HG03558 (cell line): Measurements from ENCODE around the gene LRRC7.
"Not testable (repeated sequence)": the region's sequence is repeated elsewhere in the genome, so short reads cannot be mapped to it uniquely, and the experiment has no call there.

Experiments used
- ATAC-seq: cut with Tn5 transposase; IDR thresholded peaks from one replicate; pipeline ENCODE4 v1.9.1; 2021; ENCODE audit warnings: moderate number of reproducible peaks; ENCODE audit not compliant: unreplicated experiment; ENCODE audit errors: extremely low read depth

The LRRC7 gene

DNA sequence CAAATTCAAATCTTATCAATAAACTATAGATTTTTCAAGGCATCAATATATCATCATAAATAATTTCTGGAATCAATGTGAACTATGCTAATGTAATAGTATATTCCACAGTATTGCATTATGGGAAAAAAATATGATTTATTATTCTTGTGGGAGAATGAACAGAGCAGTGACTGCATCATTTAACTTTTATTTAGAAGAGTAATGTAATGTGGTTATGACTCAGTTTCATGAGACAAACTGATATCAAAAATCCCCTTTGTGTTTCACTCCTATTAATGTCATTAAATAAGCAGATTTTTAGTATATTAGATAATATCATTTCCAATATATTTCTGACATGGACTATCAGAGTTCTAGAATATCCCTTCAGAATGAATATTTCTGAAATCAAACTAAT, 450.0 kb downstream of the LRRC7 start:
- ATAC-seq, result no peak

- no peak for ATAC-seq
These were observed 456.6 kb downstream of the LRRC7 start for GRCh38 chr1:70024272-70024671.

- ATAC-seq, result no peak
These were observed 457.3 kb downstream of the LRRC7 start for GRCh38 chr1:70025052-70025451.

GRCh38 chr1:70025846-70026245, 458.1 kb downstream of the LRRC7 start:
- no peak for ATAC-seq

DNA sequence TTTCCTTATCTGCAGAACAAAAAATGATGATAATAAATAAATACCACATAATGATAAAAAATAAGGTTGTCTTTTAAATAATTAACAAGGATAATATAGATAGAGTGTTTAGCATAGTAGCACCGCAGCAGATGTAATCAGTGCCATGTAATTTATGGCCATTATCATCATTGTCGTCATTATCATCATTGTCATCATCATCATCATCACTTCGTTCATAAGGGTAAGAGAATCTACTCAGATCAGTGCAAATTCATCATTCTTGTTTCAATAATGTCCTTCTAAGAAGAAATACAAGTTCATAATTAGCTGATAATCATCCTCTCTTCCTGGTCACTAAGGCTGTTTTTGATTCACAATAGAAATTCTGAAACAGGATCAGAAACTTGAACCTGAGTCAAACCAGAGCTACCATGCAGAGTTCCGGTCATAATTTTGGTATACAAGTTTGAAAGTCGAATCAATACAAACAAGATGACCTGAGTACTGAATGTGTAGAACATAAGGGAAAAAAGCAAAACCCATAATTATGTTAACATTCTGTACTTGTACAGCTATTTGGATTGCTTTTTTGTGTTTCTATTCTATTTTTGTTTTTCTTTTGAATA, 465.6 kb downstream of the LRRC7 start:
- ATAC-seq, result peak; percentile 62

GRCh38 chr1:70033936-70034335, 466.2 kb downstream of the LRRC7 start:
- ATAC-seq, result no peak

DNA sequence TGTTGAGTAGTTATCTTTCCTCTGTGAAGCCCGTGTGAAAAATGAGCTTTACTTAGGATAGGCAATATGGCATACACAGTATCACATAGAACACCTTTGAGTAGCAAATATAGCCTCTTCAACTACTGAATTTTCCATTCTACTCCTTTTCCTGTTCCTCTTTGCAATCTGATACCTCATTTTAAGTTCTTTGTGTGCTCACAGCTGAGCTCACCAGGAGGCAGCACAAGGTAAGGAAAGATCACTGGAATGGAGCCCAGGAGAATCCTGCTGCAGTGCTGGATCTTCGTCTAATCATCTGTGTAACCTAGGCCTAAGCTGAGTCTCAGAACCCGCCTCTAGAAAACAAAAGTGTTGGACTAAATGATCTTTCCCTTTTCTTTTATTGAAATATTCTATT, 466.7 kb downstream of the LRRC7 start:
- ATAC-seq, result no peak

- no peak for ATAC-seq
These were observed 470.3 kb downstream of the LRRC7 start for GRCh38 chr1:70038025-70038424.

- ATAC-seq, result no peak
These were observed 471.8 kb downstream of the LRRC7 start for GRCh38 chr1:70039485-70039884.

DNA sequence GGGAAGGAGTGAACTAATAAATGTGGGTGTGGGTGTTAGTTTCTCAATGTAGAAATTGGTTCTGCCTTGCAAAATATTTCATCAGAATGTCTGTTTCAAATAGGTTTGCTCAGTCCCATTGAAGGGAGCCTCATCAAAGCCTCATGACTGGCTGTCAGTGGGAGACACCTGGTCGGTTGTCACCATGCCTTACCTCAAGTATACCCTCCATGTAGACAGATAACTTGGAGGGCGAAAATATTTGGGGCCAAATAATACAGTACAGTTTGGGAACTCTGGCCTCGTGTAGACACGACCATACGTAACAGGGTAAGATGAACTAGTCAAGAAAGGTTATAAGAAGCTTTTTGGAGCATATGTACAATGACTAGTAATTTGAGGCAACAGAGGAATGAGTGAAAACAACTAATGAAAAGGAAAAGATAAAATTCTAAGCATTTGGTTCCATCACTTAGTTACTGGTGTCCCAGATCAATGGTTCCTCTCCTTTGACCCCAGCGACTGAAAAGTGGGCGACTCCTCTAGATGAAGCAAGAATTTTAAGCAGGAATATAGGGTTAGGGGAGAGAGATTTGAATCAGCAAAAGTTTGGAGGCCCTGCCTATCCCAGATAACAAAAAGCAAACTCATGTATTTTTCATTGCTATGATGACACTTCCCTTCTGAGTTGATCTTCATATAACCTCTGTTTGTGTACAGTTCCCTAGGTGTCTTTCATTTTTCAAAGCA, 473.8 kb downstream of the LRRC7 start:
- no peak for ATAC-seq

- no peak for ATAC-seq
These were observed 474.5 kb downstream of the LRRC7 start for GRCh38 chr1:70042090-70042731.

DNA sequence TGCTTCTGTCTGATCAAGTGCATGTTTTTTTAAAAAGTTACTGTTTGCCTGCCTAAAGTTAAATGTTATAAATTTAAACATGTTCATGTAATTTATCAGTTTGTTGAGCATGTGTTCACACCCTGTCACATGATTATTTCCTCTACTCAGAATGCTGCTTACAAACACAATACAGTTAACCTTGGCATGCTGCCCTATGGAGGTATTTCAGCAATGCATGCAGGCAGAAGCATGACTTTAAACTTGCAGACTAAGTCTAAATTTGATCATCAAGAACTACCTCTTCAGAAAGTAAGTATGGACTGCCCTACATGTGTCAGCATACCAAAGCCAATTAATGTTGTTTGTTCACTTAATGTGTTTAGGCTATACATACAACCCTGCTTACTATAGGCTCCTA, 476.1 kb downstream of the LRRC7 start:
- ATAC-seq, result no peak

- ATAC-seq, result no peak
These were observed 477.1 kb downstream of the LRRC7 start for GRCh38 chr1:70044832-70045231.

DNA sequence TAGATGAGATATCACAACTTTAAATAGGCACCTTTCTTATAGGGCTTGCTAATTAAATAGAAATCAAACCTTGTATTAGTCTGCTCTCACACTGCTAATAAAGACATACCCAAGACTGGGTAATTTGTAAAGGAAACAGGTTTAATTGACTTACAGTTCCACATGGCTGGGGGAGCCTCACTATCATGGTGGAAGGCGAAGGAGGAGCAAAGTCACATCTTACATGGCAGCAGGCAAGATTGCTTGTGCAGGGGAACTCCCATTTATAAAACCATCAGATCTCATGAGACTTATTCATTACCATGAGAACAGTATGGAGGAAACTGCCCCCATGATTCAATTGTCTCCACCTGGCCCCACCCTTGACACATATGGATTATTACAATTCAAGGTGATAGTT, 477.9 kb downstream of the LRRC7 start:
- ATAC-seq, result not testable (repeated sequence)

DNA sequence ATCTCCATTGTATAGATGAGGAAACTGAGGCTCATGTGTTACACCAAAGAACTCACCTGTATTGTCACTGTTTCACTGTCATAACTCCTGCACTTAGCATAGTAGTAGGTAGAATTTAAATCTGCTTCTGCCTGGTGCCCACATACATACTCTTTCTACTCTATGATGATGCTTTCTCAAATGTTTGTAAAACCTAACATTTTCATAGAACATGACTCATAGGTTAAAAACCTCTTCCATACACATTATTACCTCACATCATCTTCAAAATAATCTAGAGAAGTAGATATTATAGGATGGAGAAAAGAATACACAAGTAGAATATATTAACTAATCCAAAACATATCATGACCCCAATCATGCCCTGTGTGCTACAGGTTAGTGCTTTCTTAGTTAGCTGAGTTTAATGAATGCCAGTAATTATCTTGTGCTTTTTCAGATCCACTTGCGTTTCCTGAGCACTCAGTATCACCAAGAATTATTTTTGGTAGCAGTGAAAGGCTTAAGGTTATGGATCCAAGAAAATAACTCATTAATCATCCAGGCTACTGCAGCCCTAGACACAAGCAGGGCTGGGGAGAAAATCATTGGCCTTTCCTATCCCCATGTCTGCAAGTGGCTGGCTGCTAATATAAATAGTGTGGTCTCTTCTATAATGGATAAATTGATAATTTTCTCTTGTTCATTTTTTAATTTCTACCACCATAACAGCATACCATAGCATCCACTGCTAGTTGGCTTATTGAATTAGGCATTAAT, 480.8 kb downstream of the LRRC7 start:
- ATAC-seq, result no peak

DNA sequence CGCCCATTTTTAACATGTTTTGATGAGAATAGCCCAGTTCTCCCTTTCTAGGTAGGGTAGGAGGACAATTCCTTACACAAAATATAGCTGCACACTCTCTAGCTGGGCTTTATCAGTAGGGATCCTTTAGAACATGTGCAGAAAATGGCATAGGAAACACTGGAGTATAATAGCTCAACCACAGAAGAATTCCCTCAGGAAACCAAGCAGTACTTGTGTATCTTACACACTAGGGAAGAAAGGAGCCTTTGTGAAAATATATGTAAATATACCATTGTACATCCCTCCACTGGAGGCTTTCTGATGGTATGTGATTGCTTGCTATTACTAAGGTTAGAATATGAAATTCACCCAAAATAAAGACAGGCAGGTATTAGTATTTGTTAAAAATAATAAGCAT, 484.2 kb downstream of the LRRC7 start:
- no peak for ATAC-seq

DNA sequence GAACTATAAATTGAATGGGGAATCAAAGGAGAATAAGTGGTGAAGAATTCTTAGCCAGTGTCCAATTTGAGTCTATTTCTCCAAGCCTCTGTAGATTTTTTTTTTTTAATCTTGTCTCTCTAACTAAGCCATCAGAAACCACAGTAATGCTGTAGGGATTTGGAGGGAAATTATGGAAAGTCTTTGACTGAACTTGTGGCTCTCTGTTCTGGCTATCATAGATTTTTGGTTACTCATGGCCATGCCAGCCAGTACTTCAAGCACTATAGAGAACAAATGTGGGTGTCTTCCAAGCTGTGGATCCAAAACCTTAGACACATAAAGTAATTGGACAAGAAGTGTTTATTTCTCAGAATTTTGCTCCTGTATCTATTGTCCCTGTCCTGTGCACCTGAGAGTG, 489.8 kb downstream of the LRRC7 start:
- ATAC-seq, result no peak

- no peak for ATAC-seq
These were observed 493.5 kb downstream of the LRRC7 start for GRCh38 chr1:70061231-70061630.

DNA sequence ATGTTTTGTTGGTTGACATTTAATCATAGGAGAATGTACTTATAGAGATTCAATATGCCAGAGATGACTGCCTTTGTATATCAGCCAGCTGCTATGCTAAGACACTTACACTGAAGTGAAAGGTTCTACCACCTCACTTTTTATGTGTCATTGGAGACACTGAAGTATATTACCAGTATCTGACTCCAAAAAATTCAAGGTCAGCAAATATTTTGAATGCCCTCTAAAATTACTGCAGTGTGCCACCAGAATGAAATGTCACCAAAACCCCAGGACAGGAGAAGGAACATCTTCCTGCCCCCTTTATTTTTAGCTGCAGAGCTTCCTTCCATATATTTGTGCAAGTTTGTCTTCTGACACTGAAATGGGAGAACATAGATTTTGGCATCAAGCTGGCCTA, 496.1 kb downstream of the LRRC7 start:
- ATAC-seq, result no peak

DNA sequence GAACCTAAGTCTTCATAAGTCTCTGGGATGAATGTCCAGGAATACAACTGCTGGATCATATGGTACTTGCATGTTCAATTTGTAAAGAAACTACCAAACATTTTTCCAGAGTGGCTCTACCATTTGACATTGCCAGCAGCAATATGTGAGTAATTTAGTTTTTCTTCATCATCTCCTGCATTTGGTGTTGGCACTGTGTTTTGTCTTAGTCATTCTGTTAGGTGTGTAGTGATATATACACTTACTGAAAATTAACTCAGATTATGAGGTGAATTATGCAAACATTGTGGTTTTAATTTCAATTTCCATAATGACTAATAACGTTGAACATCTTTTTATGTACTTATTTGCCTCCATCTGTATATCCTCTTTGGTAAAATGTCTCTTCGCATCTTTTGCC, 499.0 kb downstream of the LRRC7 start:
- no peak for ATAC-seq

GRCh38 chr1:70071601-70072000, 503.9 kb downstream of the LRRC7 start:
- ATAC-seq, result no peak
